B cell (primary cell): ENCODE measurements around the gene CYP2D6.
"Not testable (repeated sequence)": the region's sequence is repeated elsewhere in the genome, so short reads cannot be mapped to it uniquely, and the experiment has no call there.

Experiments
- EZH2 ChIP-seq: IDR thresholded peaks from 2 replicates; pipeline ENCODE4 v1.6.1; 2012; ENCODE audit warnings: borderline replicate concordance, low read depth, mild to moderate bottlenecking, moderate library complexity, low read length; ENCODE audit not compliant: insufficient read depth, poor library complexity, severe bottlenecking
- TF ChIP-seq, protein P1 (sequence below): fragments of 200-600 bp; IDR thresholded peaks from one replicate; pipeline ENCODE4 v1.8.0; 2022; ENCODE audit warnings: antibody characterized with exemption, mild to moderate bottlenecking

DNA sequence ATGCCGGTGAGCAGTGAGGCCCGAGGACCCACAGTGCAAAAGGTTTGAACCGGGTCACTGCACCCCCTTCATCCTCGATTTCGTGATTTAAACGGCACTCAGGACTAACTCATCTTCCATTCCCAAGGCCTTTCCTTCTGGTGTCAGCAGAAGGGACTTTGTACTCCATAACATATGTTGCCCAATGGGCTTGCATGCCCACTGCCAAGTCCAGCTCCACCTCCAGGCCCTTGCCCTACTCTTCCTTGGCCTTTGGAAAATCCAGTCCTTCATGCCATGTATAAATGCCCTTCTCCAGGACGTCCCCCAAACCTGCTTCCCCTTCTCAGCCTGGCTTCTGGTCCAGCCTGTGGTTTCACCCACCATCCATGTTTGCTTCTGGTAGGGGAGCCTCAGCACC, 428 bp downstream of the CYP2D6 start:
- TF ChIP-seq, protein P1, sequence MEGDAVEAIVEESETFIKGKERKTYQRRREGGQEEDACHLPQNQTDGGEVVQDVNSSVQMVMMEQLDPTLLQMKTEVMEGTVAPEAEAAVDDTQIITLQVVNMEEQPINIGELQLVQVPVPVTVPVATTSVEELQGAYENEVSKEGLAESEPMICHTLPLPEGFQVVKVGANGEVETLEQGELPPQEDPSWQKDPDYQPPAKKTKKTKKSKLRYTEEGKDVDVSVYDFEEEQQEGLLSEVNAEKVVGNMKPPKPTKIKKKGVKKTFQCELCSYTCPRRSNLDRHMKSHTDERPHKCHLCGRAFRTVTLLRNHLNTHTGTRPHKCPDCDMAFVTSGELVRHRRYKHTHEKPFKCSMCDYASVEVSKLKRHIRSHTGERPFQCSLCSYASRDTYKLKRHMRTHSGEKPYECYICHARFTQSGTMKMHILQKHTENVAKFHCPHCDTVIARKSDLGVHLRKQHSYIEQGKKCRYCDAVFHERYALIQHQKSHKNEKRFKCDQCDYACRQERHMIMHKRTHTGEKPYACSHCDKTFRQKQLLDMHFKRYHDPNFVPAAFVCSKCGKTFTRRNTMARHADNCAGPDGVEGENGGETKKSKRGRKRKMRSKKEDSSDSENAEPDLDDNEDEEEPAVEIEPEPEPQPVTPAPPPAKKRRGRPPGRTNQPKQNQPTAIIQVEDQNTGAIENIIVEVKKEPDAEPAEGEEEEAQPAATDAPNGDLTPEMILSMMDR, result not testable (repeated sequence)
- TF ChIP-seq EZH2, result not testable (repeated sequence)
